MM.1S (cell line): Measurements from ENCODE around the gene DSCAM.

Source experiments
- EZH2phosphoT487 ChIP-seq: fragments of 300-600 bp; sonication (generic); IDR thresholded peaks from 2 replicates; pipeline ENCODE4 v1.6.1; 2018; ENCODE audit warnings: antibody characterized with exemption, low read length
- TF ChIP-seq, protein P1 (sequence below): fragments of 300-600 bp; sonication (generic); IDR thresholded peaks from 2 replicates; pipeline ENCODE4 v1.5.1; 2016; ENCODE audit warnings: antibody characterized with exemption, low read length, mixed read lengths

DNA sequence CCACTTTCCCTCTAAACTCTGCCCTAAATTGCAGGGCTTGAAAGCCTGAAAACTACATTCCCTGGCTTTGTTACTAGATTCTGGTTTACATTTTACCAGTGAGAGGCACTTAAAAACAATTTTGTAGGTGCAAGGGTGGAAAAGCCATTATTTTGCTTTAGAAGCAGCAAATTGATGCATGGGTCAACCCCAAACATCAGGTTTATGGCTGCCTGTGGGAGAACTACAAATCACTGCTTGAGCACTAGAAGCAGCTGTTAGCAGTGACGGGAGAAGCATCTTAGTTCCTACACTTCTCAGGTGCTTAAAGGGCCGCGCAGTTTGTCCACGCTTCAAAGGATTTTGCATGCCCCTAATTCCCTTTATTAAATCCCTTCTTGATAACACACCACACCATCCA is 562.5 kb downstream of the DSCAM start:
- TF ChIP-seq, protein P1, sequence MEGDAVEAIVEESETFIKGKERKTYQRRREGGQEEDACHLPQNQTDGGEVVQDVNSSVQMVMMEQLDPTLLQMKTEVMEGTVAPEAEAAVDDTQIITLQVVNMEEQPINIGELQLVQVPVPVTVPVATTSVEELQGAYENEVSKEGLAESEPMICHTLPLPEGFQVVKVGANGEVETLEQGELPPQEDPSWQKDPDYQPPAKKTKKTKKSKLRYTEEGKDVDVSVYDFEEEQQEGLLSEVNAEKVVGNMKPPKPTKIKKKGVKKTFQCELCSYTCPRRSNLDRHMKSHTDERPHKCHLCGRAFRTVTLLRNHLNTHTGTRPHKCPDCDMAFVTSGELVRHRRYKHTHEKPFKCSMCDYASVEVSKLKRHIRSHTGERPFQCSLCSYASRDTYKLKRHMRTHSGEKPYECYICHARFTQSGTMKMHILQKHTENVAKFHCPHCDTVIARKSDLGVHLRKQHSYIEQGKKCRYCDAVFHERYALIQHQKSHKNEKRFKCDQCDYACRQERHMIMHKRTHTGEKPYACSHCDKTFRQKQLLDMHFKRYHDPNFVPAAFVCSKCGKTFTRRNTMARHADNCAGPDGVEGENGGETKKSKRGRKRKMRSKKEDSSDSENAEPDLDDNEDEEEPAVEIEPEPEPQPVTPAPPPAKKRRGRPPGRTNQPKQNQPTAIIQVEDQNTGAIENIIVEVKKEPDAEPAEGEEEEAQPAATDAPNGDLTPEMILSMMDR: no peak
- no peak for TF ChIP-seq EZH2phosphoT487
